GM18519 (cell line): Measurements from ENCODE around the gene SLC35D1.
A peak's percentile ranks its signal among the peaks of the same experiment; 100 is the strongest.
"Not testable (repeated sequence)": the region's sequence is repeated elsewhere in the genome, so short reads cannot be mapped to it uniquely, and the experiment has no call there.

Experiments used
- ATAC-seq: cut with Tn5 transposase; IDR thresholded peaks from one replicate; pipeline ENCODE4 v1.9.1; 2021; ENCODE audit warnings: mild to moderate bottlenecking, moderate library complexity; ENCODE audit not compliant: unreplicated experiment, low FRiP score

The SLC35D1 gene

DNA sequence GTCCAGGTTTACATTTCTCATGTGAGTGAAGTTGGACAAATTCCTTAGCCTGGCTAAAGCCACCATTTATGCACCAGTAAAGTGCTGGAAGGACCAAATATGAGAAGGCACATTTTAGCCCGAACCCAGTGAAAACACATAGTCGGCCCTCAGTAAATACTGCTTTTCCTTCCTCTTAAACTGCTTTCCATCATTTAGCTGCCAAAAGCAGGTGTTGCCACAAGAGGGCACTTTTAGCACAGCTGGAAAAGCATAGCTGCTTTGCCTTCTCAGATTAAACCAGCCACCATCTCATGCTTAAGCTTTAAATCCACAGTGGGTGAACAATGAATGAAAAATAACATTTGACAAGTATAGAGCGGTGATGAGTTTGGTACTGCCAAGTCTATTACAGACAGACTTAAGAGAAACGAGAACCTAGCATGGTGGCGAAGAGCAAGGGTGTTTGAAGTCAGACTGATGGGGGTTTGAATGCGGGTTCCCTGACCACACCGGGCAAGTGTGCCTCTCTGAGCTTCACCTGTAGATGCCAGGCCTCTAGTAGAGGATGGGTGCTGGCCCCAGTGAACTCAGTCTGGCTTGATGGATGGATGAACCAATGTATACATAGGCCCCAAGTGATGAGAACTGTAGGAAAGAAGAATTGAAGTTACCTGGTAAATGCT lies 57.8 kb downstream of the SLC35D1 start:
- no peak for ATAC-seq

DNA sequence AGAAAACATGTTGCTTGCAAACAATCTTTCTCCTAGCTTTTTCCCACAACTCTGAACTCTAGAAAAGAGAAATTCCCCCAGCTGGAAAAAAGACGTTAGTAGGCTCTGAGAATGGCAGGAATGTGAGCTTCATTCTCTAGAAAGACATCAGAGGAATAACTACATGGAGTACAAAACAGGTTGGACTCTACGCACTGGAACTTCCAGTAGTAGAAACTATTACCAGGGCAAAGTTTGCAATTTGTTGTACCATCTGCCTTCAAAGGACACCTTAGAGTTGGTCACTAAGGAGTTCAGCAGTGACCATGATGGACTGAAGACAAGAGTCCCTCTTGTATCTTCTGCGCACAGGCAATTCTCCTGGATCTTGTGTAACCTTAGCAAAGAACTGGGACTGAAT lies 60.9 kb downstream of the SLC35D1 start:
- ATAC-seq = no peak

DNA sequence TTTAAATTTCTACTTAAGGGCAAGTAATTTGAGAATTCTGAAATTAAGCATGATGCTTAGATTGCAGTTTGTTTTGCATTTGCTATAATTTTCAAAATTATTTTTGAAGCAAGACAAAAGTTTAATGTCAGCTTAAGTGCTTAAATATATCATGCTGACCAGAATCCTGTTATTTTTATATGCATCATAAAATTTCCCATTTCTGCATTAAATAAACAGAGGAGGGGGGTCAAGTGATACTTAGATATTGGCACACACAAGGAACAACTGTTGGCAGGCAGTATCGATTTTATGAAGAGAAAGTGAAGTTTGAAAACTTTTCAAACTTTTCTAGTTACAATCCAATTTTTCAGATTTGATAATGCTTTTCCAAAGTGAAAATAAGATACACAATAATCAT lies 68.1 kb downstream of the SLC35D1 start:
- ATAC-seq = no peak

DNA sequence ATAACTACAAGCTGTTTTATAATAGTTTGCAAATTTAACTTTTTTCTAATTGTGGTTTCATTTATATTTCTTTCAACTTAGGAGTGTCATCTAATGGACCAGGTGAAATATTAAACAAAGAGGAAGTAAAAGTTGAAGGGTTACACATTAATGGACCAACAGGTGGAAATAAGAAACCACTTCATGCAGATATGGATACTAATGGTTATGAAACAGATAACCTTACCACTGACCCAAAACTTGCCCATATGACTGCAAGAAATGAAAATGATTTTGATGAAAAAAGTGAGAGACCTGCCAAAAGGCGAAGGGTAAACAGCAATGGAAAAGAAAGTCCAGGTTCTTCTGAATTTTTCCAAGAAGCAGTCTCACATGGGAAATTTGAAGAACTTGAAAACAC lies 69.5 kb downstream of the SLC35D1 start:
- peak; percentile 77 for ATAC-seq

DNA sequence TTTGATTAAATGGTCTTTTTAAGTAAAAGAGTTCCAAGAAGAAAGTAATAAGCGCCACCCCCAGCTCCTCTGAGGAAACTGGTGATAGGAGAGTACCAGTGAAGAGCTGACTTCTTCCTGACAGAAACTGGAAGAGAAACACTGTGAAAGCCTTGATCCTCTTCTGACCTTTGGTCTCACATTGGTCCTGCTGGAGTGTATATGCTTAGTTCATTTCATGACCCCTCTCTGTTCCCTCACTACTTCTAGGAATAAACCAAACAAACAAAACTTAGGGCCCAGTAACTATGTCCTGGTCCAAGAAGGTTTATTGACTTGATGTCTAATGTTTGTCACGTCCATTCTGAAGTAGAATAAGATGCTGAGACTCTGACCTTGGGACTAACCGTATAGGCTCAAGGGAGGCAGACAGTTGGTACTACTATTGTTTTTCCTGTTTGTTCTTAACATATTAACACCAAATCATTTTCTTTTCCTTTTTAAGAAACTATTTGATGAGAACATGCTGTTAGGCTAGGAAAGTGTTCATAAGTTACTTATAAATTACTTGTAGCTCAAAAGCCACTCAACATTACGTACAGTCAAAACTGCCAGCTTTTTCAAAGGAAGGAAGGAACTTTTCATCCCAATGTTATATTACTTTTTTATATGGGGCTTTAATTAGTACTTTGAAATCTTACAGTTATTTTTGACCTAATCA lies 71.2 kb downstream of the SLC35D1 start:
- no peak for ATAC-seq

DNA sequence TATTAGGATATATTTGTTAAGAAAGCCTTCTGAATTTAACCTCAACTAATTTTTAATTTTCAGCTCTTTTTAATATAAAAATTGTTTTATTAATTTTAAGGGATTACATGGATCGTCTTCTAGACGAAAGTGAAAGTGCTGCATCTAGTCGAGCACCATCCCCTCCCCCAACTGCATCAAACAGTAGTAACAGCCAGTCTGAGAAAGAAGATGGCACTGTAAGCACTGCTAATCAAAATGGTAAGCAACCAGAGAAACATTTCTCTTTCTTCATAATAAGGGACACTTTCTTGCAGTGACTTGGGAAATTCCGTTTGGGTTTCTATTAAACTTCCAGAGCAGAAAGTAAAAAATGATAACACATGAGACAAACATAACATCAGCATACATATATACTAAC lies 72.3 kb downstream of the SLC35D1 start:
- ATAC-seq = no peak

DNA sequence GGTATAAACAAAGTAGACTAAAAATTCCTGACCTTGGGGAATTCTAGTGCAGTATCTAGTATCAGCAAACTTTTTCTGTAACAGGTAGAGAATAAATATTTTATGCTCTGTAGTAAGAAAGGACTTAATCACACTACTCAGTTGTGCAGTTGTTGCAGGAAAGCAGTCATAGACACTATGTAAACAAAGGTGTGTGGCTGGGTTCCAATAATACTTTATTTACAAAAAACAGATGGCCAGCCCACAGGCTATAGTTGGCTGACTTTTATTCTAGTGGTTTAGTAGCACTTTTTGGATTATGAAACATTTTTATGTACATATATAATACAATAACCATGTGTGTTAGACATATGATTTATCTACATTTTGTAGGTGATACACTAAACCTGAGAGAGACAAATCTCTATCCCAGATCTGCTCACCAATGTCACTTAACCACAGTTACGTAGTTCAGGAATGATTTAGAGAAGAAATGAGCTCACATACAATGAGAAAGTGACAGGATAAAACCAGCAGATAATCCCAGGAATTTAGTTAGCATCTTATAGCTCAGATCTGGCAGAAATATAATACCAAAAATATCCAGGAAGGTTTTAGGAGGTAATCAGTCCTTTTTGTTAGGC lies 73.1 kb downstream of the SLC35D1 start:
- no peak for ATAC-seq

DNA sequence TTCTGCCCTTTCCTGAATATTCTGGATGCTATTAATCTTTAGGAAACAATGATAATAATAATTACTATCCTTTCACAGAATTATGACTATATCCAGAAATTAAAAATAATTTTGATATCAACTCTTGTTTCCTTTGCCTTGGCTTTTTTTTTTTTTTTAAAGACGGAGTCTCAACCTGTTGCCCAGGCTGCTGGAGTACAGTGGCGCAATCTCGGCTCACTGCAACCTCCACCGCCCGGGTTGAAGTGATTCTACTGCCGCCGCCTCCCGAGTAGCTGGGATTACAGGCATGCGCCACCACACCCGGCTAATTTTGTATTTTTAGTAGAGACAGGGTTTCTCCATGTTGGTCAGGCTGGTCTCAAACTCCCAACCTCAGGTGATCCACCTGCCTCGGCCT lies 74.3 kb downstream of the SLC35D1 start:
- ATAC-seq = not testable (repeated sequence)

DNA sequence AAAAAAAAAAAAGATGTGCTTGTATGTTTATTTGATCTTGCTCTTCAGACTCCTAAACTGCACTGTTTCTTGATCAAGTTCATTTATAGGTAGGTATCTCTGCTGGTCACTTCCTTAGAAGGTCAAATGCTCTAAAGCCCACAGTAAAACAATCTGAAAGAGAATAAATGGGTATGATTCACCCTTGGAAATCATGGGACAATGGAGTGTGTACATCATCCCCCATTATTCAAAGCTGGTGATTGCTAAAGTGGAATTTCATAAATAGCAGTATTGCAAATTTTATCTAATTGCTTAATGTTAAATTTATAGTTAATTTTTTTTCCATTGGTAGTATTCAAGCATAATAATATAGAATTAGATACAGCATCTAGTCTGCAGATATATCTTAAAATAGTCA lies 75.7 kb downstream of the SLC35D1 start:
- no peak for ATAC-seq

DNA sequence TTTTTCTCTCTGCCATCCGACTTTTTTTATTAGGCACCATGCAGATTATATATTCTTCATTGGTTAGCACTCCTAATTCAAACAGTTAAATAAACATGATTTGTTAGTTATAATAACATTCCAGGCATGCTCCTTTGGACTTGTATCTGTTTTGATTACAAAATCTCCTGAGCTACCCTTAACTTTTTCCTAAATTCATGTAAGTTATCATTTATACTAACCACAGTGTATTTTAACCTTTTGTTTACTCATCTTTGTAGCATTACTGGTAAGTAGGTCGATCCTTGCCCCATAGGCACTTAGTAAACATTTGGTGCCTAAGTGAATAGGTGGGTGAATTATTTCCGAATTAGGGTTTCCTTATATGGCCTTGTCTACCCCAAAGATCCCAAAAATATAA lies 85.4 kb downstream of the SLC35D1 start:
- ATAC-seq = no peak

DNA sequence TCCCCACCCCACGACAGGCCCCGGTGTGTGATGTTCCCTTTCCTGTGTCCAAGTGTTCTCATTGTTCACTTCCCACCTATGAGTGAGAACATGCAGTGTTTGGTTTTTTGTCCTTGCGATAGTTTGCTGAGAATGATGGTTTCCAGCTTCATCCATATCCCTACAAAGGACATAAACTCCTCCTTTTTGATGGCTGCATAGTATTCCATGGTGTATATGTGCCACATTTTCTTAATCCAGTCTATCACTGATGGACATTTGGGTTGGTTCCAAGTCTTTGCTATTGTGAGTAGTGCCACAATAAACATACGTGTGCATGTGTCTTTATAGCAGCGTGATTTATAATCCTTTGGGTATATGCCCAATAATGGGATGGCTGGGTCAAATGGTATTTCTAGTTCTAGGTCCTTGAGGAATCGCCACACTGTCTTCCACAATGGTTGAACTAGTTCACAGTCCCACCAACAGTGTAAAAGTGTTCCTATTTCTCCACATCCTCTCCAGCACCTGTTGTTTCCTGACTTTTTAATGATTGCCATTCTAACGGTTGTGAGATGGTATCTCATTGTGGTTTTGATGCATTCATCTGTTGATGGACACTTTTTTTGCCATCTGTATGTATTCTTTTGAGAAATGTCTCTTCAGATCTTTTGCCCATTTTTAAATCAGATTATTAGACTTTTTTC lies 87.6 kb downstream of the SLC35D1 start:
- not testable (repeated sequence) for ATAC-seq

DNA sequence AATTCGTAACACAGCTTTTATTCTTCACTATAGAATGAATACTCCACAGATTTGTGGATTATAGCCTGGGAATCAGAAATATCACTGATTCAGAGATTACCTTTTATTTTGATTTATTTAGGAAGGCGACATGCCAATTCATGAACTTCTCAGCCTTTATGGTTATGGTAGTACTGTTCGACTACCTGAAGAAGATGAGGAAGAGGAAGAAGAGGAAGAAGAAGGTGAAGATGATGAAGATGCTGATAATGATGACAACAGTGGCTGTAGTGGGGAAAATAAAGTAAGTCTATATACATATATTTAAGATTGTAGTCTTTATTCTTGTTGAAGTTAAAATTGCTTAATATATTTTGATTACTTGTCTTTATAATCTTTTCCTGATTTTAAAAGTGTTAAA lies 96.0 kb downstream of the SLC35D1 start:
- no peak for ATAC-seq

DNA sequence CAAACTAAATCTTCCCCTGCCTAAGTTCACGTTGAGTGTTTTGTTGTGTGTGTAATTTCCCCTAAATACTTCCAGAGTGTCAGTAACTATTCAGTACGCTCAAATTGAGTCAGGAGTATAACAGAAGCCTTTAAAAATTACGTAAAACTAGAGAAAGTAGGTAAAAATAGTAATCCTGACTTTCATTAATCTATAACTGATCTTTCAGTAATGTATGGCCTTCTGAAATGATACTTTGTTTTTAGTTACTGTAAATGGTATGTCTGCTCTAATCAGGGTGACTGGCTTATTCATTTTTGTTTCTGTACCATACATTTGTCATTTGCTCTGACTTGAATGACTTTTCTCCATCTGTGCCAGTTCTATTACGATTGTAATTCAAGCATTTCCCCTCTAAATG lies 99.7 kb downstream of the SLC35D1 start:
- ATAC-seq = no peak

DNA sequence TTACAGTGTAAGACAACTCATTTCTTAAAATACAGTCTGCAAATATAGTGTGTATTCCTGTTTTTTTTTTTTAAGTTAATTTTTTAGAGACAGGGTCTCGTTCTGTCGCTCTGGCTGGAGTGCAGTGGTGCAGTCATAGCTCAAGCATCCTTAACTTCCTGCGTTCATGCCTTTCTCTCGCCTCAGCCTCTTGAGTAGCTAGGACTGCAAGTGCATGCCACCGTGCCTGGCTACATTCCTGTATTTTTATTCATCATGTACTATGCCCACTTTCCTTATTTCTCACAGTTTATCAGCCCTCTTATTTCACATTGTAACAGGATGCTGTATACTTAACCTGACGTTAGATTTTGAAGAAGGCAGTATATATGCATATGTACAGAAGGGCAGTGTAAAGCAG lies 102.4 kb downstream of the SLC35D1 start:
- no peak for ATAC-seq
